Fibroblast of skin of right quadriceps (primary cell): Measurements from ENCODE around the gene MYL6B.
A peak's percentile ranks its signal among the peaks of the same experiment; 100 is the strongest.
"Not testable (repeated sequence)": the region's sequence is repeated elsewhere in the genome, so short reads cannot be mapped to it uniquely, and the experiment has no call there.

Source experiments
- DNase-seq: peaks from one replicate; pipeline ENCODE4 v3.0.0-alpha.2; 2013

Gene MYL6B

DNA sequence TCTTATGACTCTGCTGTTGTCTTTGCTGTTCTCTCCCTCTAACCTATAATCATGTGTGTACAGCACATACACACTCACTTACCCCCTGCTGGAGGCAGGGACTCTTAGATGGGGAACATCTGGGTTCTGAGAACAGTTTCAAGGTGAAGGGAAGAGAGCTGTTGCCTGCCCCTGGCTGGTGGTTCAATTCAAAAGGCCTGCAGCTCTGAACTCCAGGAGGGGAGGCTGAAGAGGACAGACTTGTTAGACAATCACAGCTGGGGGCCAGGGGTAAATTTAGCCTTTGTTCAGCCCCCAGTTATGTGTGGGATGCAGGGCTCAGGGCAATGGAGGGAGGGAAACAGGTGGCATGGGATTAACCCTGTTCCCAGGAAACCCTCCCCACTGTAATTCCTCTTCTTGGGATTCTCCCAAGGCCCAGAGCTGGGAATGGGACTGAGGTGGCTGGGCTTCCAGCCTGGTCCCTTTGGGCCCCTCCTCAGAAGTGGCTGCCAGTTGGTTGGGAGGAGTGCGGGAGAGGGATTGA, 1.9 kb downstream of the MYL6B start:
- DNase-seq = no peak

DNA sequence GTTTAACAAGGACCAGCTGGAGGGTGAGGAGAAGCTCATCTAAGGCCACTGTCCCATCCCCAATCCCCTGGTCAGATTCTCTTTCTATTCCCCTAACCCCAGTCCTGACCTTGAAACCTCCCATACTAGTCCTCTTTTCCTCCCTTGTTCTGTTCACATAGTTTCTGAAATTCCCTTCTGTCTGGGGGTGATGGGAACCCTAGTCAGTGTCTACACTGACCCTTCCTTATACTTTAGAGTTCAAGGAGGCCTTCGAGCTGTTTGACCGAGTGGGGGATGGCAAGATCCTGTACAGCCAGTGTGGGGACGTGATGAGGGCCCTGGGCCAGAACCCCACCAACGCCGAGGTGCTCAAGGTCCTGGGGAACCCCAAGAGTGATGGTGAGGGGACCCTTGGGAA, 2.4 kb downstream of the MYL6B start:
- DNase-seq = no peak

DNA sequence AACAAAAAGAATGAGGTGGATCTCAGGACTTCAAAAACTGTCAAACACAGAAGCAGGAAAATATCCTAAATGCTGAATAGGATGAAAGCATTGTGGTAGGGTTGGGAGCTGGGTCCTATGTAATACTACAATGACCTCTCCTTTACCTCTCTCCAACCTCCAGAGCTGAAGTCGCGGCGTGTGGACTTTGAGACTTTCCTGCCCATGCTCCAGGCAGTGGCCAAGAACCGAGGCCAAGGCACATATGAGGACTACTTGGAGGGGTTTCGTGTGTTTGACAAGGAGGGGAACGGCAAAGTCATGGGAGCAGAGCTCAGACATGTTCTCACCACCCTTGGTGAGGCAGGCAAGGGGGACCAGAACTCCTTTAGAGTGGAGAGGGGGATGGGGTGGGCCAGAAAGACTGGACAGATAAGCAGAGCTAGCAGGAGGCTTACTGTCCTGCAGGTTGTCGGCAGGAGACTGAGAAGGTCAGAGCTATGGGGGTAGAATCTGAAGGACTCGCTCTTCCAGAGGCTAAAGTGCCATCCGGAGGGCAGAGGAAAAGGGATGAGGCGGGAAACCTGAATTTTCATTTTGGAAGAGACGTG, 3.0 kb downstream of the MYL6B start:
- DNase-seq = no peak

DNA sequence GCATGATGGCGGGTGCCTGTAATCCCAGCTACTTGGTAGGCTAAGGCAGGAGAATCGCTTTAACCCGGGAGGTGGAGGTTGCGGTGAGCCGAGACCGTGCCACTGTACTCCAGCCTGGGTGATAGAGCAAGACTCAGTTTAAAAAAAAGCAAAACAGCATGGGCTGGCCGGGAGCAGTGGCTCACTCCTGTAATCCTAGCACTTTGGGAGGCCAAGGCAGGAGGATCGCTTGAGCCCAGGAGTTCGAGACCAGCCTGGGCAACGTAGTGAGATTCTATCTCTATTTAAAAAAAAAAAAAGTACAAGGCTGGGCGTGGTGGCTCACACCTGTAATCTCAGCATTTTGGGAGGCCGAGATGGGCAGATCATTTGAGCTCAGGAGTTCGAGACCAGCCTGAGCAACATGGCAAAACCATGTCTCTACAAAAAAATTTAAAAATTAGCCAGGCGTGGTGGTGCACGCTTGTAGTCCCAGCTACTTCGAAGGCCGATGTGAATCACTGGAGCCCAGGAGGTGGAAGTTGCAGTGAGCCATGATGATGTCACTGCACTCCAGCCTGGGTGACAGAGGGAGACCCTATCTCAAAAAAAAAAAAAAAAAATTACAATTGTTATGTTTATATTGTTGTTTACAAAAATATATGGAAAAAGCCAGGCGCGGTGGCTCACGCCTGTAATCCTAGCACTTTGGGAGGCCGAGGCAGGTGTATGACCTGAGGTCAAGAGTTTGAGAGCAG, 4.2 kb downstream of the MYL6B start:
- DNase-seq = not testable (repeated sequence)

DNA sequence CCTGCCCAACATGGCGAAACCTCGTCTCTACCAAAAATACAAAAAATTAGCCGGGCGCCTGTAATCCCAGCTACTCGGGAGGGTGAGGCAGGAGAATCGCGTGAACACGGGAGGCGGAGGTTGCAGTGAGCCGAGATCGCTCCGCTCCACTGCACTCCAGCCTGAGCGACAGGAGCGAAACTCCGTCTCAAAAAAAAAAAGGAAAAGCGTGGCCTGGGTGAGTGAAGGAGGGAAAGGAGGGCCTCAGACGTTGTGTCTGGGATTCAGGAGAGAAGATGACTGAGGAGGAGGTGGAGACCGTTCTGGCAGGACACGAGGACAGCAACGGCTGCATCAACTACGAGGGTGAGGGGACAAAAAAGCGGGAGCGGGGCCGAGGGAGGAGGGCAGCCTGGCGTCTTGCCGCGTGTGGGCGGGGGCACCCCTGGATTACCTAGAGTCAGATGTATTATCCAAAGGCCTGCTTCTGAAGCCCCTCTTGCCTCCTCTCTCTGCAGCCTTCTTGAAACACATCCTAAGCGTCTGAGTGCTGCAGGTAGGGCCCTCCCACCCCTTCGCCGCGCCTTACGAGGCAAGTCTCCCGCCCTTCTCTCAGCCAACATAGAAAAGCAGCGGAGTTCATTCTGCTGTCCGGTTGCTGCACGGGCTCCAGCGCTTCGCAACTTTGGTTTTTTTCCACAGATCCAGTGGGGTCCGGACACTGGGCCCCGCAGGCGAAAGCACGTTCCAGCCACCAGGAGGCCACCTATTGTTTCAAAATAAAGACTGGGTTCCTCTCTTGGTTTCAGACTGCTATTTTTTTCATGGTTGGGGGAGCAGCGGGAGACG, 5.0 kb downstream of the MYL6B start:
- peak; percentile 91 for DNase-seq

DNA sequence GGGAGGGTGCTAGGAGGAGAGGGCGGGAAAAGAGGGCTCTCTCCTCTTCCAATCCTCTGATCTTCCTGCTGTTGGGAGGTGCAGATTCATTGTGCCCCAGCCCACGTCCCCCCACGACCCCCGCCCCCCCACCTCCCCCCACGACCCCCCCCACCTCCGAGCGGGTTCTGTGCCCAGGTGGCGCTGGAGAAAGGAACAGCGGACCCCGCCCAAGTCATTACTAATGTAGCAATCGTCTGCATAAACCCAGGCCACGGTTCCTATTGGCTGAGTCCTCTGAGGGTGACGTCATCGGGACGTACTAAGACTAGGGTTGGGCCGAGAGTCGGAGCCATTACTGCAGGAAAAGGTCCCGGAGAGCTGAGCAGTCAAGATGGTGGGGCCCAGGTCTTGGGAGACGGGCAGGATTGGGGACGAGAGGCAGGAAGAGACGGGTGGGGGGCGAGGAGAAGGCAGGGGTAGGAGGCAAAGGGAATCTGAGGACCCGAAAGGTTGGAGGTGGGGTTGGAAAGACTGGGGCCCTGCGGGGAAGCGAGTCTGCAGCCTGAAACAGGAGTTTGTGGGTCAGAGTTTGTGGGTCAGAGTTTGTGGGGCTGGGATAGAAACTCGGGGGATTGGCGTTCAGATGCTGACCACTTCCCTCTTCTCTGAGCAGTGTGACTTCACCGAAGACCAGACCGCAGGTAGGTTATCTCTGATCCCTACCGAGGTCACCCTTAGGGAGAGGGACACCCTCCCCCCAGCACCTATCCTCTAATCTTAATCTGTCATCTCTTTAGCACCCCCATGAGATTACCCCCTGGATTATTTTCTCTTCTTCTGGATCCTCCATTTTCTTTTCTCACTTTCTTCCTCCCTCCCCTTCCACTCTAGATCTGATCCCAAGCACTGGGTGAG, 5.9 kb downstream of the MYL6B start, which contains the start of gene MYL6:
Gene MYL6, plus strand, starts transcription at position 331 of the 897 bp plus-strand sequence. Its CDS starts 43 bp downstream, at position 374.
- peak; percentile 98 for DNase-seq

DNA sequence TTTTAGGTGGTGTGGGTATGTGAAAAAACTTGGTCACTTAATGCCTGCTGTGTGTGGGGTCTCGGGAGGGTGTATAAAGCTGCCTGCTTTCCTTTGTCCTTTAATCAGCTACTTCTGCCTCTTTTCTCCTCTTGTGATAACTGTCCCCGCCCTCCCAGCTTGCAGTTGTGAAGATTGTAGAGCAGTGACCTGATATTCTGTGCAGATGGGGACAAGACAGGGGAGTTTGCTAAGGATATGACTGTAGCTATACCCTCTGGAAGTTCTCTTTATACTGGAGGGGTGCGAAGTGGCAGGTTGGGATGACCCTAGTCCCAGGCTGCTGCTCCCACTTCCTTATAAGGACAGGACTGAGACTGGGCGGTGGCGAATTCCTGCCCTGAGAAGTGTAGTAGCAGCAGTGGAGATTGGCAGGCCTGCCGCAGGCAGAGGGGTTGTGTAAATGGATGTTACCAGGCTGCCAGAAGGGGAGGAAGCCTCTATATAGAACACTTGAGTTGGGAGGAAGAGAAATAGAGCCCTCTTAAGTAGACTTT, 6.6 kb downstream of the MYL6B start:
- DNase-seq = peak; percentile 76

DNA sequence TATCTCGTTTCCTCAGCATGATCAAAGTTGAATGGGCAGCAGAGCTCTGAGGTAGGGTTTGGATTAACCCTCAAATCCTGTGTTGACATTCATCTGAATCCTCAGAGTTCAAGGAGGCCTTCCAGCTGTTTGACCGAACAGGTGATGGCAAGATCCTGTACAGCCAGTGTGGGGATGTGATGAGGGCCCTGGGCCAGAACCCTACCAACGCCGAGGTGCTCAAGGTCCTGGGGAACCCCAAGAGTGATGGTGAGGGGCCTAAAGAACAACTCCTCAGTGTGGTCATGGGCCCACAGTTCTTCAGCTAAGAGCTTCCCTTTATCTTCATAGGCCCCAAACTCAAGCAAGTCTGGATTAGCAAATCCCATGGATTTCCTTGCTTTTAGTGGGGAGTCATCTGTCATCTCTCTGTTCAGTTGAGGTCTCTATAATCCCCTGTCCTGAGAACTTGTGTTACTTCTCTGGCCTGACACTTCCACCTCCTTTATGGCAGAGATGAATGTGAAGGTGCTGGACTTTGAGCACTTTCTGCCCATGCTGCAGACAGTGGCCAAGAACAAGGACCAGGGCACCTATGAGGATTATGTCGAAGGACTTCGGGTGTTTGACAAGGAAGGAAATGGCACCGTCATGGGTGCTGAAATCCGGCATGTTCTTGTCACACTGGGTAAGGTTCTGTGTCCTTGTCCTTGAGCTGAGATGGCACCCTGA, 7.2 kb downstream of the MYL6B start:
- no peak for DNase-seq

DNA sequence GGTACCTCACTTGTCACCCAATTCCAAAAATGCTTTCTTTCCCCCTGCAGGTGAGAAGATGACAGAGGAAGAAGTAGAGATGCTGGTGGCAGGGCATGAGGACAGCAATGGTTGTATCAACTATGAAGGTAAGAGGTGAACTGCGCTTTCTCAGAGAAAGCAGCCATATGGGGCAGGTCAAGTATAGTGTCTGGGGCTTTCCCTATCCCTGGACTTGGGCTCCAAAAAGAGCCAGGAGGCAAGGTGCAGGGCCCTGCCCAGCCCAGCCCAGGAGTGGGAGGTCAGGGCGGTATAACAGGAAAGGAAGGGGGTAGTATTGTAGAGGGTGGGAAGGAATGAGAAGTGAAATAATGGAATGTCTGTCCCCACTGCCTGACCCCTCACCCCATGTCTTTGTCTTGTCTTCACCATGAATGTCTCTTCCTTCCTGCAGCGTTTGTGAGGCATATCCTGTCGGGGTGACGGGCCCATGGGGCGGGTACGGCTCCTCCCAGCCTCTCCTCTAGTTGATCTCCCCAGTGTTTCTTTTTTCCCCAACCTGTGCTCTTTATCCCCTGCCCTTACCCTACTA, 7.9 kb downstream of the MYL6B start:
- no peak for DNase-seq

DNA sequence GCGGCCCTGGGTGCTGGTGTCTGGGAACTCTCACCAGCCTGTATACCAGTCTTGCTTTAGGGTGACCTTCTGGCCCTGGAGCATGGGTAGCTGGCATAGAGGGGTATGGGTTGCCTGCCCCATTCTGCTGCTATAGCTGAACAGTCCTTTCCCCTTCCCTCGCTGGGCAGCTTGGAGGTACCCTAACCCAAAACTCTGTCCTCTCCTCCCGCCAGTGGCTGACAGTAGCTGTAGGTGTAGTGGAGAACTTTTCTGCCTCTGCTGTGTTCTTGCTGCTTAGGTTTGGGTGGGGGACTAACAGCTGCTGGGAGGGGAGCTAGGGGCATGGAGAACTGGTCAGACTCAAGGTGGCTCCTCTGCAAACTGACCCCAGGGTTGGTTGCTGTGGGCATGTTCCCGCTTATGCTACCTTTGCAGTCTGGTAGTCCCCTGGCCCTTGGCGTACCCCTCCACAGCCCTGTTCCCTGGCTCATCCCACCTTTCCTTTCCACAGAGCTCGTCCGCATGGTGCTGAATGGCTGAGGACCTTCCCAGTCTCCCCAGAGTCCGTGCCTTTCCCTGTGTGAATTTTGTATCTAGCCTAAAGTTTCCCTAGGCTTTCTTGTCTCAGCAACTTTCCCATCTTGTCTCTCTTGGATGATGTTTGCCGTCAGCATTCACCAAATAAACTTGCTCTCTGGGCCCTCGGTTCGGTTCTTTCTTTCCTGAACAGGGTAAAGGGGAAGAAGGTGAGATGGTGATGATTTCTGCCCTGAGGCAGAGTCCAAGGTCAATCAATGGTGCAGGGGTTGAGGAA, 8.7 kb downstream of the MYL6B start:
- DNase-seq = no peak

DNA sequence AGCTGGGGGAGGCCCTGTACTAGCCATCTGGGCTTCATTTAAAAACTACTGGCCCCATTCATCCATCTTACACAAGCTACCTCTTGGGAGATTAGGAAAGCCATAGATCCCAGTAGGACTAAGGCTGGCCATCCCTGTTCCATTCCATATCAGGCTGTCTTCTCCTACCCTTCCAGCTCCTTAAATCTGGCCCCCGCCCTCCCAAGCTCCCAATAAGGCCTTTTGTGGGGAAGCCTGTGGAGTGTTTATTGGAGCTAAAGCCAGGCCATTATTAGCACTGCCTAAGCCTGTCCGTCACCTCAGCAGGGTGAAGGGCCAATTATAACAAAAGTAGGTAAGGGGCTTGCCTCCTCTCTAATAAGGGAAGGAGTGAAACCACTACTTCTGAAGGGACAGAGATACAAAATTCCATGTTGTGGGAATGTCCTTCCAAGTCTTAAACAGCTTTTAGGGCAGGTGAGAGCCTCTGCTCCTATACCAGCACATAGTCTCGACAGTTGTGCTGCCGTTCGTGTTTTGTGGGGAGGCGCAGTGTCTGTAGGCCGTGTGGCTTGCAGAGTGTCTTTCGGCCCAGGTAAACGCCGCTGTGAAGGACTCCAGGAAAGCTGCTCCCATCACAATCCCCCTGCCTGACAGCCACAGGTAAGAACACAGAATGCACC, 9.4 kb downstream of the MYL6B start:
- no peak for DNase-seq

DNA sequence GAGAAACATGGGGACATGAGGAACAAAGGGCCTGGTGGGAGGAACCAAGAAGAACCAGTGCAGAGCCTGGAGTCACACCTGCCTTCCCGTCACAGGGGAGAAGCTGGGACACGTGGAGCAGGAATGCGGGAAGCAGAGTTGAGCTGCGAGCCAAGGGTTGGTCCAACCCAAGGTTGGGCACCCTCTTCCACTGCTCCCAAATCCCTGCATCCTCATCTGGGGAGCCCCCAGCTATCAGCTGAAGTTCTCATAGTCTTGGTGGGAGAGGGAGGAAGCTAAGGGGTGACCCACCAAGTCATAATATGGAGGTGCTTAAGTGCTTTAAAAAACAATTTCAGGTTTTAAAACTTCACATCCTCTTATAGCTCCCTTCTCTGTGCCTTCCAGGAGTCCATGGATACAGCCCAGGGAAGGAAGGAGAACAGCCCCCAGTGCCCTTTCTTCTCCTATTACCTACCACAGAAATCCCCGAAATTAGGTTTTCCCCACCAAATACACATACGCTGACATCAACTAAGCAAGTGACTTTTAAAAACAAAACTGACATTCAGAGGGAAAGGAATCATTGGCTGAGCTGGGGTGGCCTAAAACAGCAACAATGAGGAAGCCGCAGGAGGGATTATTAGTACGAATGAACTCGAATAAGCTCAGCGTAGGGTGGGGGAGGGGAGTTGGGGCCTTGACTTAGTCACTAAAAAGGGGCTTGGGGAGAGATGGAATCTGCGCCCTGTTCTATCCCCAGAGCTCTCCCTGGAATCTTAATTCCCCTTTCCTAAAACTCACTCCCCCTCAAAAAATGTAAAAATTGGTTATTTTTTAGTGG, 10.3 kb downstream of the MYL6B start:
- DNase-seq = no peak

DNA sequence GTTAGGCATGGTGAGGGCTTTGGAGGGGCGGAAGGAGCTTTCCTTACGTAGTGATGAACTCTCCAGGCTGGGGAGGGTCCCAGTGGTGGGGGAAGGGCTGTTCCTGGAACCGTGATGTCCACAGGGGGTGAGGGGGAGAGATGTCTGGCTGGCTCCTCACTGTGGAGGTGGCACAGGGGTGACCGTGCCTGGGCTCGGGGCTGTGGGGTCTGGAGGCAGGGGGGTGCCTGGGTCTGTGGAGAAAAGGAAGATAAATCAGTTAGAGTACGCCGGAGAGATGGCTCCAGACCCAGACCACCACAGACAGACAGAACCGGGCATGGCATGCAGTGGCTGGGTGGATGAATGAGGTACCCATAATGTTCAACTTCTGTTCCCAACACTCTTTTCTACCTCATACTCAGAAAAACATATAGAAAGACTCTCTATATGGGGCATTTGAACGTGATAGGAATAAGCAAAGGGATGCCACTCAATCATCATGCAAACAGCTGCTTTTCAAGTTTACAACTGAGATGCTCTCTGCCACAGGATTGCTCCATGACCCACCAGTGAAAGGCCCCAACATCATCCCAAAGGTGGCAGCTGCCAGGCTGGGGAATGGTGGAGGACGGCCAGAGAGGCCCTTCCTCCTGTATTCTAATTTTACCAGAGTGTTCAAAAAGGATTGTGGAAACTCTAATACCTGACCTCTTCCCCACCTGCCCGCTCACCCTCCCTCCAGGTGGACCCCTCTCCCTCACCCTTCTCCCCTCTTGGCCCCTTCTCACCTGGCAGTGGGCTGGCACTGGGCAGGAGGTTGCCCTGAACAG, 11.4 kb downstream of the MYL6B start:
- DNase-seq = no peak

DNA sequence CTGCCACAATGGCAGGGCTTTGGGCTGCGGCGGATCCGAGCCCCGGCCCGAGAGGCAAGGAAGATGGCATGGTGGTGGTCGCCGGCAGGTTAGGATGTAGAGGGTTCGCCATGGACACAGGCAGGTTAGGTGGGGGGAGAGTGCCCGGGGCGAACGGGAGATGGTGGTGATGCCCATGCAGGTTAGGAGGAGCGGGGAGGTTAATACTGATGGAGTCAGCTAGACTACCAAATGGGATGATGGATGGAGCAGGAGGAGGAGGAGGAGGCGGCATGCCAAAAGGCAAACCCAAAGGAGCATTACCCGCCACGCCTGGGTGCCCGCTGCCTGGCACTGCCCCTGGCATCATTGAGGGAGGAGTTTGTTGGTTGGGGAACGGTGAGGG, 11.9 kb downstream of the MYL6B start:
- DNase-seq = no peak

DNA sequence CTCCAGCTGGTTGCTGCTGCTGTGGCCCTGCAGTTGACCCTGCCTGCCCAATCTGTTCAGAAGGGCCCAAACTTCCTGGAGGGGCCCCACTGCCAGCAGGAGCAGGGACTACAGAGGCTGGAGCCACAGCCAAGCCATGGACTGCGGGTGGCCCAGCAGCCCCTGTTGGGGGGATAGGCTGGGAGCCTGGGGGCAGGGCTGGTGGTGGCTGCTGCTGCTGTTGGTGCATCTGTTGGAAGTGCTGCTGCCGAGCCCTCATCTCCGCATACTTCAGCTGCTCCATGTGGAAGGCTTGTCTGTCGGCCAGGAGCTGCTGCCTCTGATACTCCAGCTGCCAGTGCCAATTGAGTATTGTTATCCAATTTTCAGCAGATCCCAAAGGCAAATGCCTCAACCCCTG, 13.0 kb downstream of the MYL6B start:
- DNase-seq = no peak

DNA sequence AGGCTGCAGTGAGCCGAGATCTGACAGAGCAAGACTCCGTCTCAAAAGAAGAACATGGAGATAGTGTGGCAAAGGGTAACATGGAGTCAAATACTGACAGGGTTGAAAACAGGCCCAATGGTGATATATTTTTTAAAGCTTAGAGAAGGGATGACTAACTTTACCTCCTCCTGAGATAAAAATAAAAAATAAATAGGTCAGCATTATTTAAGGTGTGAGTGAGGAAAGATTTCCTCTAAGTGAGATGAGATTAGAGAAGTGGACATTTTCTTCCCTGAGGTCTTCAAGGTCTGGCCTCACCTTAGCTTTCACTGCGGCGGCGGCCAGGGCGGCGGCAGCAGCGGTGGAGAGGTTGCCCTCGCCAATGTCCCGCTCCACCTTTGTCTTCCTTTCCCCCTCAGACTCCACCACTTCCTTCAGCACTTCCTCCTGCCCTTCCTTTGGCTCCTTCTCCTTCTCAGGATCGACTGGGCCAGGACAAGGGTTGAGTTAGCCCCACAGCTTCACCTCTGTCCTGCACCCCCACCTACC, 16.9 kb downstream of the MYL6B start:
- no peak for DNase-seq

DNA sequence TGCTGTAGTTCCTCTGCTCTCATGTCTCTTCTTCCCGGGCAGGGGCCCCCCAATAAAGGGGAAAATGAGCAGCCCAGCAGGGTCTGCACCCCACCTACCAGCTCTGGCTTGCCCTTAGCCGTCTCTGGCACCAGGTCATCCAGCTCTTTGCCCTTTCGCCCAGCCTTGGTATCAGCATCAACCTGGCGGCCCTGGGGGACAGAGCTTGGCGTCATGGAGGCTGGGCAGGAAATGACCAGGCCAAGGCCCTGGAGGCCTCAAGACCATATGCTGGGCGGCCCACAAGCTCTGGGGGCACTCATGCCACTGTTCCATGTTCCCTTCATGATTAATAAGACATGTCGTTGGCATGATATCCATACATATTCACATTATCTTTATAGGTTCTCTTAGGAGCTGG, 20.5 kb downstream of the MYL6B start:
- no peak for DNase-seq

DNA sequence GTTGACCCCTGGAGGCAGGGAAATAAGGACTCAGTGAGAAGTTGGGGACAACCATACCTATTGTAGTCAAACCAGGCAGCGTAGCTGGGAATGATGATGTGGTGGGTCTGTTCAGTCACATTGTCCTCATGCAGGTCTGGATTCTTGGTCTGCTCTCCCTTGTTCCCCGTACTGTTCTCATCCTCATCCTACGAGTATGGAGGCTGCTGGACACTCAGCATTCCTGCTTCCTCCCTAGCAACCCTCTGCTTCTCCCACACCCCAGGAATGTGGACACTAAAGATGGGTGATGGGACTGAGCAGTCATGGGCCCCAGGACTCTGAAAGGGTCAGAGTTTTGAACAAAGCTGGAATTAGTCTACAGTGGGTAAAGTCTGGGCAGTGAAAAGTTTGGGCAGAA, 26.0 kb downstream of the MYL6B start:
- no peak for DNase-seq
